GOT3 (cell line): ENCODE data around the gene PDCD5.
"Not testable (repeated sequence)": the region's sequence is repeated elsewhere in the genome, so short reads cannot be mapped to it uniquely, and the experiment has no call there.

ENCODE experiments used
- DNase-seq: peaks from one replicate; lab custom pipeline; 2025; ENCODE audit warnings: mixed read lengths; lab: John Stamatoyannopoulos, UW

Gene PDCD5

DNA sequence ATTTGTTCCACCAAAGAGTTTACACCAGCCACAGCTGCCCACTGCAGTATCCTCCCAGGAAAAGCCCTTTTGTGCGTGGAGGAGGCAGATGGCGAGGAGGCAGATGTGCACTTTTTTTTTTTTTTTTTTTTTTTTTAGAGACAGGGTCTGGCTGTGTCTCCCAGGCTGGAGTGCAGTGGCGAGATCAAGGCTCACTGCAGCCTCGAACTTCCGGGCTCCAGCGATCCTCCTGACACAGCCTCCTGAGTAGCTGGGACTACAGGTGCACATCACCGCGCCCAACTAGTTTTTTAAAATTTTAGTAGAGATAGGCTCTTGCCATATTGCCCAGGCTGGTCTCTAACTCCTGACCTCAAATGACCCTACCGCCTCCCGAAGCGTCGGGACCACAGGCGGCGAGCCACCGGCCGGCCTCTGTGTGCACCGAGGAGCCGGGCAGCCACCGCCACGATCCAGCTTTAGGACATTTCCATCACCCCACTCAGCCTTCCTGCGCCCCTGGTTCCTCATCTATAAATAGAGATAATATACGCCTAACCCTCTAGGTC, 563 bp upstream of the PDCD5 start:
- DNase-seq = no peak

DNA sequence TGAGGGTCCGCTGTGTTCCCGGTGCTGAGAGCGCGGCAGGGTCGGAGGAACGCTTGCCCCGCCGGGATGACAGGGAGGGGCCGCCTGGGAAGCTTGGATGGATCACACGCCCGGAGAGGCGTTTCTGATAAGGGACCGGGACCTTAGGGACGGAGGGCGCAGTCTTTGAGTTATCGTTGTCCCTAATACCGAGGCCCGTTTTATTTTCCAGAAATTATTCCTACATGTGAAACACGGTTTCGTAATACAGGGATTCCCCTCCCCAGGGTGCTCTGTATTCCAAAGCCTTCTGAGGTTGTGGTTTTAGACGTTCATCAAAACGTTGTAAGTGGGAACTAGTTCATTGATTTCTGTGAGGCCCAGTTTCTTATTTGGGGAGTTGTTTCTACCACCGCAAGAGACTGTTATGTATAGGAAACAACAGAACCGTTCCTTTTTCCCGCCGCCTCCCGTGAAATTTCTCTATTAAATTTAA, 752 bp downstream of the PDCD5 start:
- DNase-seq = no peak

DNA sequence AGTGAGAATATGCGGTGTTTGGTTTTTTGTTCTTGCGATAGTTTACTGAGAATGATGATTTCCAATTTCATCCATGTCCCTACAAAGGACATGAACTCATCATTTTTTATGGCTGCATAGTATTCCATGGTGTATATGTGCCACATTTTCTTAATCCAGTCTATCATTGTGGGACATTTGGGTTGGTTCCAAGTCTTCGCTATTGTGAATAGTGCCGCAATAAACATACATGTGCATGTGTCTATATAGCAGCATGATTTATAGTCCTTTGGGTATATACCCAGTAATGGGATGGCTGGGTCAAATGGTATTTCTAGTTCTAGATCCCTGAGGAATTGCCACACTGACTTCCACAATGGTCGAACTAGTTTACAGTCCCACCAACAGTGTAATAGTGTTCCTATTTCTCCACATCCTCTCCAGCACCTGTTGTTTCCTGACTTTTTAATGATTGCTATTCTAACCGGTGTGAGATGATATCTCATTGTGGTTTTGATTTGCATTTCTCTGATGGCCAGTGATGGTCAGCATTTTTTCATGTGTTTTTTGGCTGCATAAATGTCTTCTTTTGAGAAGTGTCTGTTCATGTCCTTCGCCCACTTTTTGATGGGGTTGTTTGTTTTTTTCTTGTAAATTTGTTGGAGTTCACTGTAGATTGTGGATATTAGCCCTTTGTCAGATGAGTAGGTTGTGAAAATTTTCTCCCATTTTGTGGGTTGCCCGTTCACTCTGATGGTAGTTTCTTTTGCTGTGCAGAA, 6.9 kb downstream of the PDCD5 start:
- not testable (repeated sequence) for DNase-seq

DNA sequence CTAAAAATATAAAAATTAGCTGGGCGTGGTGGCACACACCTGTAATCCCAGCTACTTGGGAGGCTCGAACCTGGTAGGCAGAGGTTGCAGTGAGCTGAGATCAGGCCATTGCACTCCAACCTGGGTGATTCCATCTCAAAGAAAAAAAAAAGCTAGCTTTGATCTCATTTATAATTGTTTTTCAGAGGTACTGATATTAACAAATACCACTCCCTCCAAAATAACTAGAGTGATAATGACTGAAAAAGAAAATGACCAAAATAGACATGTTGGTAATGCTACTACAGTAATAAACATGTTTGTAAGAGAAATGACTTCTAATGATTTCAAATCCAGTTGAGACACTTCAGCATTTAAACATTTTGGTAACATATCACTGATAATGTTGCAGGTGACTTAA, 13.0 kb downstream of the PDCD5 start:
- no peak for DNase-seq

DNA sequence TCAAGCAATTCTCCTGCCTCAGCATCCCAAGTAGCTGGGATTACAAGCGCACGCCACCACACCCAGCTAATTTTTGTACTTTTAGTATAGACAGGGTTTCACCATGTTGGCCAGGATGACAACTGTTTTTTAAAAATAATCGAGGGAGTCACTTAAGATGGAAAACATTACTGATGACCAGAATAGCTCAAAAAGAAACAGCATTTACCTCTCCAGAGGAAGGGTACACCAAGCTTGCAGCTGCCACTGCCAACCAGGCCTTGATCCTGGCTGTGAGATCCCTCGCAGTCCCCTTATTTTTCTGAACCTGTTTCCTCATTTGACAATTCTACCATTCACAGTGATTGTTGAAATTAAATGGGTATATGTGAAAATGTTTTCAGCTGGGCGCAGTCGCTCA, 14.5 kb downstream of the PDCD5 start:
- DNase-seq = no peak

DNA sequence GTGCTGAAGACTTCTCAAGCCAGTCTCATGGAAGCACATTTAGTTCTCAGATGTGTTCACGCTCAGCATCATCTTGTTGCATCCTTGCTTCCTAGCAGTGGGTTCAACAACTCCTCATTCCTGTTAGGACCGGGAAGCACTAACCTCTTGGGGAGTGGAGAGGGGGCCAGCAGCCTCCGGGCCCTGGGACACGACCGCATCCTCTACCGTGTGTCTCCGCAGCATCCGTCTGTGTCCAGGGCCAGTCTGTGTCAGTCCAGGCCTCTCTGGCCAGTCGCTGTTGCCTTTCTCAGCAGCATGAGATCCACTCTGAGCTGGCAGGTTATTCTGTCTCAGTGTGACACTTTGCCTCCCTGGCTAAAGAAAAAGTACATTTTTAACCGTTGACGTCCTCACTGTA, 17.0 kb downstream of the PDCD5 start:
- DNase-seq = no peak

DNA sequence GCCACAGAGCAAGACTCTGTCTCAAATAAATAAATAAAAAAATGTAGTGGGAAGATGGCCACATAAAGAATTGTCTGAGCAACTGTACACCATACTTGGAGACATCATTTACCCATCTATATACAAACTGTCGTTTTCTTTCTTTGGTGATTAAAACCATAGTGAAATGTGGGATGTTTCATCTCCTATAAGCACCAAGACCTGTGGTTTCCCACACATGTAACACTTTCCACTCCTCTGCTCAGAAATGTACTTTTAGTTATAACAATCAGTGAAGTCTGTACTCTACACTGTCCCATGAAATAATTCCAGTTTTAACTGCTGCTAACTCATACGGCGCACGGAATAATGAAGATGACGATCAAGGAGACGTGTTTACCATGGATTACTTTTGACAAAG, 18.3 kb downstream of the PDCD5 start:
- no peak for DNase-seq

DNA sequence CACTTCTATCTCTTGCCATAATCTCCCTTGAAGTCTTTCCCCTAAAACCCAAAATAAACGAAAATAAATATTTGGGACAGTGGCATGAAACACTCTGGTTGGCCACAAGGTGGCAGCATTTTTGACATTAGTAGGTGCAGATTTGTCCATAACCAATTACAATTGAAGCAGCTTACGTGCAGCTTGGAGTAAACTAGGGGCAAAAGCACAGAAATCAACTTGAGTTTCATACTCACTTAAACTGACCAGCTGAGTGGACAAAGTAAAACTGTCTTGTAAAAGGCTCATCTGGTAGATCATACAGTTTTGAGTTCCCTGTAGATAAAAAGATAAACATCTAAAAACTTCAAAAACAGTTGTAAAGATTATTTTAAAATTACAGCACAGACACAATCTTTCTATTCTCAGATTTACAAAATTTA, 18.8 kb downstream of the PDCD5 start:
- DNase-seq = no peak

DNA sequence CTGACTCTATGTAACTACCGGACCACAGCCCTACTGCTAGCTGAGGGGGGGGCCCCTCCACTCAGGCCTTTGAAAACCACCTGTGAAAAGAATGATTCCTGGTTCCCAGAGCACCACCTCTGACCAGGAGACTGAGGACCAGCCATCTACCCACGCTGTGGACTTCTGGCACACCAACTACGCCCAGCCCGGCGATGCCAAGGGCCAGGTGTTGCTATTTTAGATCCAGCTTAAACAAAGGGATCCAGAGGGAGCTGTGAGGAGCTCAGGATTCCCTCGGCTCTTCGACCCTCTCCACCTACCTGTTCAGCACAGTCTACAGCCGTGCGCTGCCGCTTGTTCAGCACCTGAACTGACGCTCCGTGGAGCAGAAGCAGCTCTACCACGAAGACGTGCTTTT, 23.0 kb downstream of the PDCD5 start:
- DNase-seq = no peak

DNA sequence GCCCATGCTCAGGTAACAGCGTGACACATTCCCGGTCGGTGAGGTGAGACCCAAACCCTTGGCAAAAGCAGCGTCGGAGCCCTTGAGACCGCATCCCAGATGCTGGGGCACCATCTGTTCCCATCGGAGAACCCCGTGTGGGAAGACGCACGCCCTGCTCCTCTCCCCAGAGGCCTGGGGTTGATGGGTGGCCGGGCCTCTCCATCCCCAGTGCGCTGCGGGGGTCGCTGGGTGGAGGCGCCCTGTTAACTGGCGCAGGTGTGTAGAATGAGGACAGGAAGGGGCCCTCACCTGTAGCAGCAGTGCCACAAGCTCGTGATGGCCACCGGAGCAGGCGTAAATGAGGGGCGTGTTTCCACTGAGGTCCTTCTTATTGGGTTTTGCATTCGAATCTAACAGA, 24.6 kb downstream of the PDCD5 start:
- no peak for DNase-seq

DNA sequence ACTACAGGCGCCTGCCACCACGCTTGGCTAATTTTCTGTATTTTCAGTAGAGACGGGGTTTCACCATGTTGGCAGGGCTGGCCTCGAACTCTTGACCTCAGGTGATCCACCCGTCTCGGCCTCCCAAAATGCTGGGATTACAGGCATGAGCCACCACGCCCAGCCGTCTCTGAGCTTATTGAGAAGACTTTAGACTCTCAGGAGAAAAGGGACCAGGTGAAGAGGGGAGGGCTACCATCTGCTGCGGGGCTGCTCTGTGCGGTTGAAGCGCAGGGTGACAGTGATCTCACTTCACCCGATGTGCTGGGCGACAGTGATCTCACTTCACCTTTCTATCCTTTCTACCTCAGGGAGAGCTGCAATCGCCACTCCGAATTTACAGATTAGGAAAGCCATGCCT, 25.3 kb downstream of the PDCD5 start:
- DNase-seq = no peak

DNA sequence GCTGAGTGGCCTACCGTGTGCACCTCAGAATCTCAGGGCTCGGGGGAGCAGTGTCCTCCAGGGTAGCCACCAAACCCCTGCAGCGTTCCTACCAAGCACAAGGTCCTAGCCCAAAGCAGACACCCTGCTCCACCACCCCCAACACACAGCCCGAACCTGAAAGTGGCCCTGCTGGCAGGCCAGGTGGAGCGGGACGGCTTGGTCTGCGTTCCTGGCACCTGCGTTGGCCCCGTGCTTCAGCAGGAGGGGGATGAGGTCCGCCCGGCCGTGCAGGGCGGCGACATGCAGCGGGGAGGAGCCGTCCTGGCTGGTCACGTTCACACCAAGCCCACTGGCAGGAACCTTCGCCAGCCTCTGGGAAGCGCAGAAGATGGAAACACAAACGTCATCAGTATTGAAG, 26.5 kb downstream of the PDCD5 start:
- DNase-seq = no peak

DNA sequence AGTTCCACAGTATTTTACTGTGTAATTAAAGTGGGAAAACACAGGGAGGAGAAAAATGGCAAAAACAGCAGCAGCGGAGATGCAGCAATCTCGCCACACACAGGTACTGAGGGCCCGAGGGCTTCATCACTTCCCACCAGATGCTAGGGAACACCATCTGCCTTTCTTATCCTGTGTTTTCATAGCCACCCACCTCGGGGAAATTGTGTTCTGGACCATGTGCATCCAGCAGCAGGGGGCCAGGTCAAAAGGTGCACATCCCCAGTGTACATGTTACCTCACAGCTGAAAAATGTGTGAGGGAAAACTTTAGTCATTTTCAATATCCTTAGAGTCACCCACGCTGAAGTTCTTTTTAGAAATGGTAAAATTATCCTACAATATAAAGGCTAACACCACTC, 30.2 kb downstream of the PDCD5 start:
- no peak for DNase-seq

DNA sequence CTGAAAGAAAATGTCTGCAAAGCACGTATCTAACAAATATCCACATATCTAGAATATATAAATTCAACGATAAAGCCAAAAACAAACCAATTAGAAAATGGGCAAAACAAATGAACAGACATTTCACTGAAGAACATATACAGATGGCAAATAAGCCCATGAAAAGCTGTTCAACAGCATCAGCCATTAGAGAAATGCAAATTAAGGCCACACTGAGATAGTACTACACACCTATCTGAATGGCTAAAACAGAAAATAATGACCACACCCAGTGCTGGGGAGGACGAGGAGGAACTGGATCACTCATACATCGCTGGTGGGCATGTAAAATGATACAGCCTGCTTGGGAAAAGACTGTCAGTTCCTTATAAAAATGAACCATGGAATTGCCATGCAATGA, 32.0 kb downstream of the PDCD5 start:
- no peak for DNase-seq

DNA sequence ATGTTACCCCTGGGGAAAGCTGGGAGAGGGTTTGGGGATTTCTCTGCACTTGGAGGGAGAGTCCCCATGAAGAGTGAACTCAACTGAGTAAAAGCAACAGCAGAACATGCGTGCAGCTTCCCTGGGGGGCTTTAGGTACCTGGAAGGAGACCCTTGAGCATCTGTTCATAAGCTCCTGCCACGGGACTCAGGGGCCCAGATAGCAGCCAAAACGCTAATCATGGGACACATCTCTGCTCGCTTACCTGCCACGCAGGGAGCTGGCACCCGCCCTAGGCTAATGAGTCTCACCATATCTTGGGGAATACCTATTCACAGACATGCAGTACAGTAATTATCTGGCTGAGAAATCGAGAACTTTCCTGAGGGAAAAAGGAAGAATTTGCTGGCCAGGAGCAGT, 33.9 kb downstream of the PDCD5 start:
- no peak for DNase-seq

DNA sequence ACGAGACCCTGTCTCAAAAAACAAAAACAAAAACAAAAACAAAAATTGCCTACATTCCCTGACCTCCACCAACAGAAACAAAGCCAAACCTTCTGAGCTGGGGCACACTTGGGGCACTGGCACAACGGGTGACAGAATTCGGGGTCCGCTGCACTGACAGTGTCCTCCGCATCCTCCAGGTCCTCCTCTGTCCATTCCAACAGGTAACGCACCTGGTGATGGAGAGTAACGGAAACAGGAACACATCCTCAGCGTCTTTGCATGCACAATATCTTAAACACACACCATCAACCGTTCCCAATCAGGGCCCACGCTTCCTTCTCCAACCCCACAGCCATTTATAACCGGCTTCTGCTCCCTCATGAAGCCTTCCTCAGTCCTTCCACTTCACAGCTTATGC, 34.6 kb downstream of the PDCD5 start:
- DNase-seq = no peak

DNA sequence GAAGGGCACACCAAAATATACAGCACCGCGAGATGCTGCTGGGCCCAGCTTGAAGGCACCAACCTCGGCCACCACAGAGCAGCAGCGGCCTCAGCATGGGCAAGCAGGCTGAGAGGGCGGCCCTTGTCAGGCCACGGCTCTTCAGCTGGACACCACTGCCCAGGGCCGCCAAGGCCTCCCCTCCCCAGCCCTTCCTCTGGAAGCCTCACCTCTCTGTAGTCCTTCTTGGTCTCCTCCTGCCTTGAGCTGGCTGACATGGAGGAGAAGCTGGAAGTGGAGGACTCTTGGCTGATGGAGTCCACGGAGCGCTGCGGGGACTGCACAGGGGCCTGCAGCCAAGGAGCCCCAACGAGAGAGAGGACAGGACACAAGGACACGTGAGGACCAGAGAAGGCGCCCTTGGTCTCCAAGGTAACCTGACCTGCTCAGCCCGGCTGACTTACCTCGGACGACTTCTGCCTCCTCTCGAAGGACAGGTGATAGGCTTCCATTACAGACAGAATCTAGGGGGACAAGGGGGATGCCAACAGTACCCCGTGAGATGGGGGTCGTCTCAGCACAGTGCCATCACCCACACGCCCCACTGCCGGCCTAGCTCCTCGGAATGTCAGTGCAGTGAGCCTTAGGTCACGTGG, 38.2 kb downstream of the PDCD5 start:
- DNase-seq = no peak

DNA sequence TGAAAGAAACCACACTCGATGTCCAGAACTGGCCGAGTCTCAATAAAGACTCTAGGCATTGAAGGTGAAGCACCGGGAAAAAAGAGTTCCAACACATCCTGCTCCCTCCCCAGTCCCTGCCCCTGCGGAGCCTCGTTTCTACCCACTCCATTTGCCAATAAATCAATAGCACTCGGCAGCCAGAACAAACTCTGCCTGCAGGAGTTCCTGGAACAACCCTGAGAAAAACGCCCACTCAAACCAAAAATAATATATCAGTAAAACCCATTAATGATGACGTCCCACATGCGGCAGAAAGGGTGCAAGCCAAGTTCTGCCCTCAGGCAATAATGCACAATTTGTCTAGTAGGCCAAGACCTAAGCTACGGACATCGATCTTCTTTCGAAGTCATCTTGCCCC, 41.0 kb downstream of the PDCD5 start:
- no peak for DNase-seq

DNA sequence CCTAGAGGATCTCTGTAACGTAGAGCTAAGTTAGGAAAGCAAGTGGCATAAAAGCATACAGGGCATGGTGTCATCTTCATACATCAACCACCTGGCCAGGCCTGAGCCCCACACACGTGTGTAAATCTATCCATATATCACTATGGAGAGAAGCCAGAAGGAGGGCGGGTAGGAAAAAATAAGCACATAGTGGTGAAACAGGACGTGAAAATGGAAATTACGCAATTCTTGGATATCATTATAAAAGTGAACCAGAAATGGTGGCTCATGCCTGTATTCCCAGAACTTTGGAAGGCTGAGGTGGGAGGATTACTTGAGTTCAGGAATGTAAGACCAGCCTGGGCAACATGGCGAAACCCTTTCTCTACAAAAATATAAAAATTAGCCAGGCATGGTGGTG, 43.4 kb downstream of the PDCD5 start:
- DNase-seq = no peak

DNA sequence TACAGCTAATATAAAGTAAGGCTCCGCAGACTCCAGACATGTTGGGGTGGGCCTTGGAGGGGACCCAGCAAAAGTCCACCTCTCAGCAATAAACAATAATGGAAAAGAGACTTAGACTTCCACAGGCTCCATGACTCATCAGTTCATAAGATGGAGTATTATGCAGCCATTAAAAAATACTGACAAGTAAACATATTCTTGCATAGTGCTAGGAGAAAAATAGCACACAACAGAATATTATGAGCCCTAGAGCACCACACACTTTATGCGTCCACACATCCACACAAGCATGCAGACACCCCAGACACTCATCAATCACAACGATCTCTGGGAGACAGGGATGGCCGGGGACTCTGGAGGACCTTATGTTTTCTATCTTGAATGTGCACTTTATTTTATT, 46.0 kb downstream of the PDCD5 start:
- no peak for DNase-seq

DNA sequence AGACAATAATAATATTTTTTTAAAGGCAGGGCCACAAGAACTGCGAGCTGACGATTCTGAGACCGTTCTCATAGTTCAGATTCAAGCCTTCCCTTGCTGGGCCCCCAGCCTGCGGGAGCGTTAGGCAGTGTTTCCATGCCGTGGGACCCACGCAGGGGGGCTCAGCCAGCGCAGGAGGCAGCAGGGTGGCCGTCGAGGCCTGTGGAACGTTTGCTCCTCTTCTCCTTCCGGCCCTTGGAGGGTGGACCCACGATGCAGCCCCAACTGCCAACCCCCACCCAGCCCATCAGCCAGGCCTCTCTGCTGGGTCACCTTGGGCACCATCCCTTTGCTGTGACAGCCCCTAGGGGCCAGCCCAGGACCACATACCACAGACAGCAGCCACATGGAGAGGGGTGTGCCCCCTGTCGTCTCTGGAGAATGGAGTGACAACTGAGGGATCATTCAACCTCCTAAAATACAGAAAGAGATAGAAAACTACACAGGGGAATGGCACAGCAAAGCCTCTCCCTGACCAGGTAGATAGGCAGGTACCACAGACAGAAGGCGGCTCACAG, 46.8 kb downstream of the PDCD5 start:
- no peak for DNase-seq

DNA sequence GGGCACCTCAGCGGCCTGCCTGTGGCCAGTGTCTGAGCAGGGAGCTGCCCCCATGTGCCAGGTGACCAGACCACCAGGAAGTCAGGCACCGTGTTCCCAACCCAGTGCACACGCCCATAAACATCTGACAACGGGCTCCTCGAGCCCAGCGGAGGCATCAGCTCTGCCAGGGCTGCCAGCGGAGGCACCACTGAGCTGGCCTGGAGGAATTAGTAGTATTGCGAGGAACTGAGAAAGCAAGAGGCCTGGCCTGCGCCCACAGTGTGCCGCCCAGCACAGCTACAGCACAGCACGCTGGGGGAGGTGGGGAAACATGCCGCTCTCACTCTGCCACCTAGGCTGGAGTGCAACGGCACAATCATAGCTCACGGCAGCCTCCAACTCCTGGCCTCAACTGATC, 49.3 kb downstream of the PDCD5 start:
- no peak for DNase-seq

DNA sequence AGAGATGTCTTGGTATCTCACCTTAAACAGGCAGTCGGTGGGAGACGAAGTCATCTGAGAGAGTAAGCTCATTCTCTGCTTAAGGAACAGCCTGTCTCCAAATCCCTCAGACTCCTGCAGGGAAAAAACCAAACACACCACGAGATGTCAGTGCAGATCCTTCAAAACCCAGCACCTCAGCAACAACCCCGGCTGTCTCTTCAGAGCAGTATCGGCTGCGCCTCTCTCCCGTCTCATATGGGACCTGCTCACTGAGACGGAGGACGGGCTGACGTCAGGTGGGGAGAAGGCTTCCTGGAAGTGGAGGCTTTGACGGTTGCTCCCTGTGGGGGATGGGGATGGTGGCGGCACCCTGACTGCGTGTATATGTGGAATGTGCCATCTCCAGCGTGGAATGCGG, 50.4 kb downstream of the PDCD5 start:
- no peak for DNase-seq
